ENCODE results near the gene NOTCH3.

NOTCH3 gene

GRCh38 chr19:15122331-15123030 is 78.3 kb downstream of the NOTCH3 start:
- DNase-seq: no peak

DNA sequence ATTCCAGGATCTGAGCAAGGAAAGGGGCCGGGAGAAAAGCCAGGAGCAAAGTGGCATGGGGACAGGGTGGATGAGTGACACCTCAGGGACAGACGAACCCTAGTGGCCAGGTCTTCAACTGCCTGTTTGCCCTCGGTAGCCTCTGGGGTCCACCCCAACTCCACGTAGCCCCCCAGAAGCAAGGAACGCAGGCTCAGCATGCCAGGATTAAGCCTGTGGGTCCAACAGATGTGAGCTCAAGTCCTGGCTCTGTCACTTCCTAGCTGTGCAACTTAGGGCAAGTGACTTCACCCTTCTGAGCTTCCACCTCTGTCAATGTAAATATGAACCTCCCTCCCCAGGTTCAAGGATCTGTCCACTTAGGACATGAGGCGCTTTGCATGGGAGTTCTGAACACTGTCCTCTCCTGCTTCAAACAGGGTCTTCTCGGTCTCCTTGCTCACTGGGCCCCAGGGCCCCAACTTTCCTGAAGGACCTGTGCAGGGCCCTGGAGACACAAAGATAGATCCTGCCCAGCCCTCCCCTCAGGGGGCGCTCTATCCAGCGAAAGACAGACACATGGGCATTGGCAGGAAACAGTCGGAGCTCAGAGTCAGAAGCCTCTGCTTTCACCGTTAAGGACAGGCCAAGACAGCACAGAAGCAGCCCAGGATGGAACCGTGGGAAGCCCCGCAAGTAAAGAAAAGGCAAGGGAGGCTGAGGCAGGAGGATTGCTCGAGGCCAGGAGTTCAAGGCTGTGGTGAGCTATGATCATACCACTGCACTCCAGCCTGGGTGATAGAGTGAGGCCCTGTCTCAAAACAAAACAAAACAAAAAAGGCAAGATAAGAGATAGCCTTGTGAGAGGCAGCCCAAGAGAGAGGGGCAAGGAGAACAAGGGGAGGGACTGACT is 80.4 kb downstream of the NOTCH3 start:
- DNase-seq: no peak

- DNase-seq: no peak
These were observed 81.9 kb downstream of the NOTCH3 start for GRCh38 chr19:15118789-15119494.

DNA sequence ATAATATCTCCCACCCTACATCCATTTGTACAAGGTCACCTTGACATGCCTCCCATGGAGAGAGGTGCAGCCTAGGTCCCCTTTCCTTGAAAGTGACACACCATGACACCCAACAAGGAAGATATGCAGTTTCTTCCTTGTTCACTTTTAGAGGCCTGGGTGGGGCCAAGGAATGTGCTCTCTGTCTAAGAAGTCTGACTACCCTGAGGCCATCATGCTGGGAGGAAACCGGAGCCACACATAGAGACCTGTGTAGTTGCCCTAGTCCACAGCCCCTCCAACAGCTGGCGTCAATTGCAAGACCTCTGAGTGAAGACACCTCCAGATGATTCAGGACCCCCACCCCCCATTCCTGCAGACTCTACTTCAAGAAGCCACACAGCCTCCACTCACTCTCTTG is 82.5 kb downstream of the NOTCH3 start:
- no peak for DNase-seq

DNA sequence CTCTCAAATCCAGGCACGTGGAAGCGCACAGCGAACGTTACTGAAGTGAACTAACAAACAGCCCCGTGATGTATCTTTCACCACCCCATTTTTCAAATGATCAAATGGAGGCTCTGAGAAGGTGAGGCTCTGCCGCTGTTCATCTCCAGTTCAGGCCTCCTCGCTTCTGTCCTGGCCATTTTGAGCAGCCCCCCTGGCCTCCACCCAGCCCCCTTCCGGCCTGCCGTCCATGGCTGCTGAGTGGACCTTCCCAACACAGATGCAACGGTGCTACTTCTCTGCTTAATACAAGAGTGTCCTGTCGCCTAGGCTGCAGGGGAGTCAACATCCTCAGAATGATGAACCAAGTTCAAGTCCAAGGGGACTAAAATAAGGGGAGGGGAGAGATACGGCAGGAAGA is 83.9 kb downstream of the NOTCH3 start:
- DNase-seq: no peak

GRCh38 chr19:15115762-15116615 is 84.8 kb downstream of the NOTCH3 start:
- DNase-seq: no peak

DNA sequence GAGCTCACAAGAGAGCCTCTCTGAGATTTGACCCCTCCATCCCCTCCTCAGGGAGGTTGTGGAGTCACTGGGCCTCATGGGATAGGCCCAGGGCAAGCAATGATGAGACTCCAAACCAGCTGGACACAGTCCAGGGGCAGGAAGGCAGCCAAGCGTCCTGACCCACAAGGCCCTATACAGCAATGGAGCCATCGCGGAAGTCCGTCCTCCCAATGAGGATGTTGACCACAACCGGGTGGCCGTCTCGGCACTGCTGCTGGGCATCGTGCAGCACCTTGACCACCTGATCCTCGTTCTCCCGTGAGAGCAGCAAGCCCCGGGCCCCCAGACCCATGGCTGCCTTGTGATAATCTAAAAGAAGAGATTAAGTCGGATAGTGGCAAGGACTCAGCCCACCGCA is 85.7 kb downstream of the NOTCH3 start:
- DNase-seq: no peak

- DNase-seq: no peak
These were observed 86.6 kb downstream of the NOTCH3 start for GRCh38 chr19:15114153-15114540.

GRCh38 chr19:15113245-15114152 is 87.3 kb downstream of the NOTCH3 start:
- DNase-seq: no peak

GRCh38 chr19:15112385-15112784 is 88.4 kb downstream of the NOTCH3 start:
- no peak for DNase-seq

DNA sequence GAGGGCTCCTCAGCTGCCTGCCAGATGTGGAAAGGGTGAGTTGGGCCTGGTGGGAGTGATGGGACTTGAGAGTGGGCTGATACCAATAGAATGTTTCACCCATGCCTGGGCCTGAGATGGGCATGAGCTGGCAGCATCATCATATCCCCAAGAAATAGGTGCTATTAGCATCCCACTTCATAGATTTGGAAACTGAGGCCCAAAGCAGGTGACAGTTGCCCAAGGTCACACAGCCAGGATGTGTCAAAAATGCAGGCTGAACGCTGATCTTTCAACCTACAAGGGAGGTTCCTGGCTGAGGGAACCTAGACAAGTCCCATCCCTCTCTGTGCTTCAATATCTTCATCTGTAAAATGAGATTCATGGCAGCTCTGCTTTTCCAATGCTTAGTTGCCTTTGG is 89.0 kb downstream of the NOTCH3 start:
- DNase-seq: no peak

- no peak for DNase-seq
These were observed 90.4 kb downstream of the NOTCH3 start for GRCh38 chr19:15110418-15110815.

GRCh38 chr19:15109768-15110417 is 90.9 kb downstream of the NOTCH3 start:
- no peak for DNase-seq
